NCI-H2227 treated with DMSO at 0.1 percent for 48 hours (cell line): ENCODE measurements around the gene ACO2.

Source experiments
- DNase-seq: peaks from one replicate; lab custom pipeline; 2025; lab: John Stamatoyannopoulos, UW

ACO2 gene

GRCh38 chr22:41488596-41489385 lies 19.9 kb downstream of the ACO2 start:
- no peak for DNase-seq

GRCh38 chr22:41491374-41492100 lies 22.6 kb downstream of the ACO2 start:
- DNase-seq, result no peak

GRCh38 chr22:41498303-41498835 lies 29.5 kb downstream of the ACO2 start:
- DNase-seq, result no peak

- DNase-seq, result no peak
Measured at GRCh38 chr22:41499624-41500280, 30.8 kb downstream of the ACO2 start.

GRCh38 chr22:41500303-41500702 lies 31.4 kb downstream of the ACO2 start:
- DNase-seq, result no peak

GRCh38 chr22:41501209-41501608 lies 32.3 kb downstream of the ACO2 start:
- DNase-seq, result no peak

- DNase-seq, result no peak
Measured at GRCh38 chr22:41504397-41504796, 35.5 kb downstream of the ACO2 start.

GRCh38 chr22:41504816-41505215 lies 35.9 kb downstream of the ACO2 start:
- DNase-seq, result no peak

GRCh38 chr22:41505511-41506220 lies 36.7 kb downstream of the ACO2 start:
- no peak for DNase-seq

GRCh38 chr22:41507330-41508063 lies 38.6 kb downstream of the ACO2 start:
- no peak for DNase-seq

- DNase-seq, result no peak
Measured at GRCh38 chr22:41508770-41509170, 39.9 kb downstream of the ACO2 start.

- DNase-seq, result no peak
Measured at GRCh38 chr22:41511521-41511968, 42.6 kb downstream of the ACO2 start.

GRCh38 chr22:41512421-41513194 lies 43.7 kb downstream of the ACO2 start:
- peak; percentile 43 for DNase-seq

GRCh38 chr22:41513391-41513790 lies 44.5 kb downstream of the ACO2 start:
- DNase-seq, result no peak

- DNase-seq, result no peak
Measured at GRCh38 chr22:41516462-41516861, 47.5 kb downstream of the ACO2 start.

- DNase-seq, result peak; percentile 15
Measured at GRCh38 chr22:41517172-41518047, 48.5 kb downstream of the ACO2 start.

- DNase-seq, result no peak
Measured at GRCh38 chr22:41518048-41518347, 49.1 kb downstream of the ACO2 start.

- no peak for DNase-seq
Measured at GRCh38 chr22:41521126-41521525, 52.2 kb downstream of the ACO2 start.

GRCh38 chr22:41522813-41523212 lies 53.9 kb downstream of the ACO2 start:
- no peak for DNase-seq
